ENCODE results near the gene CCDC51. TPM values are rescaled to one million over a fixed set of nuclear protein-coding genes. Genes with fewer than 3 reads are reported as not detected.

The CCDC51 gene
- total RNA-seq, 1 experiment from 2014 or later = 59.5 TPM

GRCh38 chr3:48426944-48427629, 12.8 kb downstream of the CCDC51 start:
- Histone ChIP-seq H3K4me3 (ENCODE audit: low read depth, low read length) (peak overlapping the region; percentile 84; the same call in 1 of the 2 replicates), H3K9me3 (no peaks in the 10 kb centered on the region), H3K4me1 (peaks cover 44% of the 10 kb centered on the region), H3K36me3 (ENCODE audit: control insufficient read depth, insufficient read depth, low read length) (peaks cover 6% of the 10 kb centered on the region), H3K27me3 (replicated peaks; ENCODE audit: control insufficient read depth, insufficient read depth, low read length) (no peaks in the 10 kb centered on the region)
- no TSS peak for BruUV-seq (replicated peaks)
- POLR2A ChIA-PET = no interaction called here
- Mint-ChIP-seq H3K4me1 (ENCODE audit: low read depth, unreplicated experiment) (peaks cover 53% of the 10 kb centered on the region), H3K27me3 (ENCODE audit: insufficient read depth, unreplicated experiment) (no peaks in the 10 kb centered on the region), H3K9me3 (ENCODE audit: unreplicated experiment) (no peaks in the 10 kb centered on the region), H3K27ac (ENCODE audit: unreplicated experiment) (peak overlapping the region; percentile 82), H3K4me3 (ENCODE audit: unreplicated experiment) (peak overlapping the region; percentile 98), H3K36me3 (ENCODE audit: insufficient read depth, unreplicated experiment) (peaks cover 67% of the 10 kb centered on the region)
- intact Hi-C loops (cut with micrococcal nuclease; ENCODE audit: unreplicated experiment) = no loop called here
- CTCF ChIA-PET = interaction anchor here (0.6 to 1.2 kb wide), 2 partner anchors 9 to 19 kb away, joined by 3 to 4 read pairs; no protein-coding TSS in a partner anchor
- no peak for DNase-seq
- no peak for TF ChIP-seq CTCF (IDR thresholded peaks at IDR 0.05; ENCODE audit: insufficient read depth in 1 of 2, low read depth in 1 of 2, low read length in 1 of 2, severe bottlenecking in 1 of 2, unreplicated experiment in 1 of 2)

DNA sequence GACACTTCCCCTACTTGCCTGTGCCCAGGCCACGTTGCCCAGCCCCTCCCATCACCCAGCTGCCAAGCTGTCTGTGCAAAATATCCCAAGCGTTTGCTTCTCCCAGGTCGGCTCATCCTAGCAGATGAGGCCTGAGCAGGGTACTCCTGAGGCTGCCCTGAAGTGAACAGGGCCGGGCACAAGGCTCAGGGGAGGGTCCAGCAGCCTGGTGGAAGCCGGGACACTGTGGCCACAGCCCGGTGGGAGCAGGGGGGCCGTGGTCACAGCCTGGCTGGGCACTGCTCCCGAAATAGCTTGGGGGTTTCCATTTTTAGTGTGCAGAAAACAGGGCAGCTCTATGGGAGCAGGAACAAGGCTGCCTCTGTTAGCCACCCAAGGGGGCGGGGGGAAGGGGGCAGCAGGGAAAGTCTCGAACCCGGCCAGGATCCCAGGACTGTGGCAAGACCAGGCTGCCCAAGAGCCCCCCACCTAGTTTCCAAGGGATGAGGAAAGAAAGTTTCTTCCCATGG, 13.5 kb downstream of the CCDC51 start:
- H3K4me3 ChIP-seq (ENCODE audit: low read depth, low read length) = no peak overlapping the region
- peaks cover 38% of the 10 kb centered on the region for H3K4me1 ChIP-seq
- Mint-ChIP-seq H3K36me3 (ENCODE audit: insufficient read depth, unreplicated experiment) (peaks cover 61% of the 10 kb centered on the region), H3K4me1 (ENCODE audit: low read depth, unreplicated experiment) (peaks cover 46% of the 10 kb centered on the region), H3K9me3 (ENCODE audit: unreplicated experiment) (no peaks in the 10 kb centered on the region), H3K27me3 (ENCODE audit: insufficient read depth, unreplicated experiment) (no peaks in the 10 kb centered on the region), H3K27ac (ENCODE audit: unreplicated experiment) (peak overlapping the region; percentile 82), H3K4me3 (ENCODE audit: unreplicated experiment) (no peak overlapping the region)
- peaks cover 10% of the 10 kb centered on the region for H3K36me3 ChIP-seq (ENCODE audit: control insufficient read depth, insufficient read depth, low read length)
- no peak for TF ChIP-seq CTCF (IDR thresholded peaks at IDR 0.05; ENCODE audit: insufficient read depth in 1 of 2, low read depth in 1 of 2, low read length in 1 of 2, severe bottlenecking in 1 of 2, unreplicated experiment in 1 of 2)
- BruUV-seq (replicated peaks) = no TSS peak
- H3K27me3 ChIP-seq (replicated peaks; ENCODE audit: control insufficient read depth, insufficient read depth, low read length) = no peaks in the 10 kb centered on the region
- ChIA-PET POLR2A (no interaction called here), CTCF (interaction anchor here (1.2 kb wide), 1 partner anchor 10 kb away, joined by 4 read pairs; no protein-coding TSS in a partner anchor)
- intact Hi-C loops (cut with micrococcal nuclease; ENCODE audit: unreplicated experiment) = no loop called here
- DNase-seq = no peak
- no peaks in the 10 kb centered on the region for H3K9me3 ChIP-seq

DNA sequence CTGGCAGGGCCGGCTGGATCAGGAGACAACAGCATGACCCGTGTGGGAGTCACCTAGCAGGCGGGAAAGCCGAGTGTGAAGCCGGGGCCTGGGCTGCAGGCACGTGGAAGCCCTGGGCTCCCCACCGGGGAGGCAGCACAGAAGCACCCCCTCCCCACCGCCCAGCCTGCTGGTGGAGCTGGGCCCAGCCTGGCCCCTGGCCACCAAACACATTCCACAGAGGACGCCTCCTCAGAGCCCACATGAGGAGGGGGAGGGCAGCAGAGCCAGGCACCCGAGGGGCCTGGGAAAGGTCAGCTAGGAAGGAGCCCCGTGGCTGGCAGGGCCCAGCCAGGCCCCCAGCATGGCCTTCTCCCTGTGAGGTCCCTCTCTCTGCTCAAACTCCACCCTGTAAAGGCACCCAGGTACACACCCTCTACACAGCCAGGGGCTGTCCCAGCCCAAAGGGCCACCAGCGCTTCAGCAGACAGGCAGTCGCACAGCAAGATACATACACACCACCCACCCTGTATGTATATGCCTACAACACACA, 14.6 kb downstream of the CCDC51 start:
- no peaks in the 10 kb centered on the region for H3K27me3 ChIP-seq (replicated peaks; ENCODE audit: control insufficient read depth, insufficient read depth, low read length)
- POLR2A ChIA-PET = no interaction called here
- Mint-ChIP-seq H3K4me1 (ENCODE audit: low read depth, unreplicated experiment) (peaks cover 35% of the 10 kb centered on the region), H3K27ac (ENCODE audit: unreplicated experiment) (peak overlapping the region; percentile 60), H3K36me3 (ENCODE audit: insufficient read depth, unreplicated experiment) (peaks cover 59% of the 10 kb centered on the region), H3K9me3 (ENCODE audit: unreplicated experiment) (no peaks in the 10 kb centered on the region), H3K27me3 (ENCODE audit: insufficient read depth, unreplicated experiment) (no peaks in the 10 kb centered on the region), H3K4me3 (ENCODE audit: unreplicated experiment) (peak overlapping the region; percentile 8)
- TF ChIP-seq CTCF (IDR thresholded peaks at IDR 0.05; ENCODE audit: insufficient read depth in 1 of 2, low read depth in 1 of 2, low read length in 1 of 2, severe bottlenecking in 1 of 2, unreplicated experiment in 1 of 2) = no peak
- H3K36me3 ChIP-seq (ENCODE audit: control insufficient read depth, insufficient read depth, low read length) = peaks cover 12% of the 10 kb centered on the region
- no peak overlapping the region for H3K4me3 ChIP-seq (ENCODE audit: low read depth, low read length)
- intact Hi-C loops (cut with micrococcal nuclease; ENCODE audit: unreplicated experiment) = no loop called here
- peaks cover 27% of the 10 kb centered on the region for H3K4me1 ChIP-seq
- no TSS peak for BruUV-seq (replicated peaks)
- DNase-seq = no peak
- no peaks in the 10 kb centered on the region for H3K9me3 ChIP-seq
- CTCF ChIA-PET = no interaction called here
